Natural killer cell (primary cell): Measurements from ENCODE around the gene PTPN9. TPM values are rescaled to one million over a fixed set of nuclear protein-coding genes. Genes with fewer than 3 reads are reported as not detected.

Experiments
- ATAC-seq, 3 donors: fragments of 150-1000 bp in 2 of 3; fragments of 200-7000 bp in 1 of 3; cut with Tn5 transposase; 1 replicate in 1 of 3; 2 replicates in 2 of 3; pipeline ENCODE4 v1.10.0; 2021; ENCODE audit warnings: mild to moderate bottlenecking in 2 of 3, moderate library complexity in 2 of 3
- DNase-seq, 2 donors: peaks; one replicate each; pipeline versions ENCODE4 v3.0.0 to v3.0.0-alpha.2; 2013 to 2021; ENCODE audit warnings: mixed read lengths in 1 of 2
- H3K27ac ChIP-seq: one replicate; pipeline ENCODE4 v1.5.1; 2013; ENCODE audit warnings: mild to moderate bottlenecking, low read length
- H3K27me3 ChIP-seq: one replicate; pipeline ENCODE4 v1.6.1; 2013; ENCODE audit warnings: low read length; ENCODE audit not compliant: control insufficient read depth, insufficient read depth
- H3K36me3 ChIP-seq: one replicate; pipeline ENCODE4 v1.6.1; 2013; ENCODE audit warnings: low read length; ENCODE audit not compliant: control insufficient read depth, insufficient read depth
- H3K4me1 ChIP-seq: one replicate; pipeline ENCODE4 v1.6.1; 2013; ENCODE audit warnings: low read length; ENCODE audit not compliant: control insufficient read depth, insufficient read depth
- H3K4me3 ChIP-seq: one replicate; pipeline ENCODE4 v1.5.1; 2013; ENCODE audit warnings: low read length
- H3K9me3 ChIP-seq: one replicate; pipeline ENCODE4 v1.6.1; 2013; ENCODE audit warnings: low read length; ENCODE audit not compliant: control insufficient read depth, insufficient read depth
- H3K27ac Mint-ChIP-seq, 2 donors: one replicate each; pipeline ENCODE4 v1.8.0; 2022; ENCODE audit warnings: mild to moderate bottlenecking in 2 of 2, mixed read lengths in 2 of 2, moderate library complexity in 1 of 2
- H3K27me3 Mint-ChIP-seq, 2 donors: one replicate each; pipeline ENCODE4 v1.8.0; 2022; ENCODE audit warnings: low read depth in 2 of 2, mixed read lengths in 2 of 2
- H3K36me3 Mint-ChIP-seq: one replicate; pipeline ENCODE4 v1.8.0; 2022; ENCODE audit warnings: mixed read lengths
- H3K4me1 Mint-ChIP-seq, 2 donors: one replicate each; pipeline ENCODE4 v1.8.0; 2022; ENCODE audit warnings: mixed read lengths in 2 of 2
- H3K4me3 Mint-ChIP-seq: one replicate; pipeline ENCODE4 v1.8.0; 2022; ENCODE audit warnings: mild to moderate bottlenecking, moderate library complexity, mixed read lengths
- H3K9me3 Mint-ChIP-seq, 2 donors: one replicate each; pipeline ENCODE4 v1.8.0; 2022; ENCODE audit warnings: mixed read lengths in 2 of 2
- CTCF ChIP-seq: fragments of 200-600 bp; IDR thresholded peaks from one replicate; pipeline ENCODE4 v1.8.0; 2022; ENCODE audit warnings: antibody characterized with exemption
- WGBS: methylation state at CpG from one replicate; pipeline ENCODE4 v1.1.7; 2013; ENCODE audit warnings: missing lambda C conversion rate; ENCODE audit not compliant: insufficient coverage; 5-methylcytosine and 5-hydroxymethylcytosine counted together
- intact Hi-C: fragments of 100-400 bp; cut with micrococcal nuclease; formaldehyde crosslinking; loops from one replicate; pipeline ENCODE4 v1.14.2; 2022
- total RNA-seq, 4 donors: library from RNA; stranded (reverse); fragments of 120-200 nt in 1 of 4; gene quantifications; one replicate each; pipeline versions ENCODE4 v1.2.3 to v1.2.4, GENCODE V29; 2013 to 2022

PTPN9 gene
- total RNA-seq, 3 donors from 2014 or later (not counting 1 experiment from before 2014, with no cell fraction given) = 28.3 to 33.0 (median 28.9) TPM

DNA sequence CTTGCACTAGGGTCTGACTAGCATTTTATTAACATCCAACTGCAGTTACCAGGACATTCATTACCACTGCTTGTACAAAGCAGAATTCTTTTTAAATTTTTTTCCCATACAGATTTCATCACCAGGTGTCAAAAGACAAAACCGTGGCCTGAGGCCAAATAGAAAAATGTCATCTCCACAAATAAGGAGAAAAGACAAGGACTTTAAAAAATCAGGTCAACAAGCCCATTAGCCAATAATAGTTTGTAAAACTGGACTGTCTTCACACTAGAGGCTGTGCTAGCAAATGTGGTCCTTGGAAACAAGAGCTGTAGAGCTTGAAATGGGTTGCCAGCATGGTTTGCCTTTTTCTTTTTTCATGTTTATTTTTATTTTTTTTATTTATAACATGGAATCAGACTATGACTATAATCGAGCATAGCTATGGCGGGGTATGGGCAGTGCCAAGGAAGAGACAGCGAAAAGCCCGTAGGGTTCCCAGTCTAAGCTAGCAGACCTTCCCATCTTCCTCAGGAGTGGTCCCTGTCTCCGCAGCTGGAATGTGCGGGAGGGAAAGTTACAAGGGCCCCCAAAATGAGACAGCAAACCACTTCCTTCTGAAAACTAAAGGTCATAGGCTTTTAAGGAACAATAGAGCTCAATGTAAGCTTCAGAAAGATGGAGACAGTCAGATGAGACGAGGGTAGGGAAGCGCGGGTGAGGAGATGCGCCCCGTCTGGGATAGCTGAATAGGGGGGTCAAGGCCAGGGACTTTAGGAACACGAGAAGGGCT is 1.5 kb downstream of the PTPN9 start:
- Mint-ChIP-seq H3K27me3 (no peaks in the 10 kb centered on the region), H3K27ac (peak overlapping the region; percentile 75 to 92), H3K4me1 (peaks cover 38% of the 10 kb centered on the region in 2 donors), H3K4me3 (peak overlapping the region; percentile 89), H3K9me3 (no peaks in the 10 kb centered on the region), H3K36me3 (no peaks in the 10 kb centered on the region)
- ATAC-seq (no peak), DNase-seq (peak in 1 of 2 donors; percentile 26)
- 18% methylated on average over 11 of the region's 13 CpGs for WGBS
- H3K36me3 ChIP-seq = no peaks in the 10 kb centered on the region
- H3K4me3 ChIP-seq = peak overlapping the region; percentile 83
- H3K9me3 ChIP-seq = no peaks in the 10 kb centered on the region
- peaks cover 18% of the 10 kb centered on the region for H3K4me1 ChIP-seq
- no peak for TF ChIP-seq CTCF
- intact Hi-C loops = loop anchor here (10.0 kb wide), 1 partner anchor 47 kb away; the partner anchor contains the start of gene SNUPN
- H3K27ac ChIP-seq = peak overlapping the region; percentile 64
- H3K27me3 ChIP-seq = no peaks in the 10 kb centered on the region

DNA sequence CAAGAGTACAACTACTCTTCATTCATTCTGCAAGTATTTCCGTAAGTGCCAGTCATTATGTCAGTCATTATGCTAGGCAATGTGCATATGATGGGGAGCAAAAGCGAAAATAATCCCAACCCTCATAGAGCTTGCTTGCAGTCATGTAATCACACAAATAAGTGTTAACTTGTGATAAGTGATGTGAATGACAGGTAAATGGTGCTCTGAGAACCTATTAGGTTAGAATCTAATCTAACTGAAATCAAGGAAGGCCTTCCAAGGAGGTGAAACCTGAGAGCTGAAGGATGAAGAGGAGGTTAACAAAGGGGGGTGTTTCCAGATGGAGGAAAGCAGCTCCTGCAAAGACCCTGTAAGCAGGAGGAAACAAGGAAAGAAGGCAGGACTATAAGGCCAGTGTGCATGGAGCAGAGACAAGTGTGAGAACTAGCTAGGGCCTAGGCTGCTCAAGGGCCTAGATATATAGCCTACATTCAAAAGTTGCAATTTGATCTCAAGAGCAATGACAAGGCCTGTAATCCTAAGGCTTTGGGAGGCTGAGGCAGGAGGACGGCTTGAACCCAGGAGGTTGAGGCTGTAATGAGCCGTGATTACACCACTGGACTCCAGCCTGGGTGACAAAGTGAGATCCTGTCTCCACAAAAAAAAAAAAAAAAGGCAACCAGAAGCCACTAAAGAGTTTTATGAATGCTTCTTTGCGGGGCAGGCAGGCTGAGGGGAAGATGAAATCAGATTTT is 5.3 kb downstream of the PTPN9 start:
- H3K4me3 Mint-ChIP-seq = no peak overlapping the region
- H3K4me1 Mint-ChIP-seq = peaks cover 32 to 40% of the 10 kb centered on the region in 2 donors
- 99% methylated on average over 5 of the region's 5 CpGs for WGBS
- no peak for DNase-seq
- peaks cover 11% of the 10 kb centered on the region for H3K4me1 ChIP-seq
- no peaks in the 10 kb centered on the region for H3K27me3 ChIP-seq
- intact Hi-C loops = loop anchor here (10.0 kb wide), 1 partner anchor 51 kb away; the partner anchor contains the start of gene SNUPN
- no peaks in the 10 kb centered on the region for H3K9me3 Mint-ChIP-seq
- no peak overlapping the region for H3K27ac ChIP-seq
- H3K27ac Mint-ChIP-seq = peak overlapping the region; percentile 32 to 47
- no peaks in the 10 kb centered on the region for H3K36me3 Mint-ChIP-seq
- H3K36me3 ChIP-seq = no peaks in the 10 kb centered on the region
- H3K4me3 ChIP-seq = no peak overlapping the region
- no peak for ATAC-seq
- TF ChIP-seq CTCF = no peak
- H3K9me3 ChIP-seq = no peaks in the 10 kb centered on the region
- H3K27me3 Mint-ChIP-seq = no peaks in the 10 kb centered on the region

DNA sequence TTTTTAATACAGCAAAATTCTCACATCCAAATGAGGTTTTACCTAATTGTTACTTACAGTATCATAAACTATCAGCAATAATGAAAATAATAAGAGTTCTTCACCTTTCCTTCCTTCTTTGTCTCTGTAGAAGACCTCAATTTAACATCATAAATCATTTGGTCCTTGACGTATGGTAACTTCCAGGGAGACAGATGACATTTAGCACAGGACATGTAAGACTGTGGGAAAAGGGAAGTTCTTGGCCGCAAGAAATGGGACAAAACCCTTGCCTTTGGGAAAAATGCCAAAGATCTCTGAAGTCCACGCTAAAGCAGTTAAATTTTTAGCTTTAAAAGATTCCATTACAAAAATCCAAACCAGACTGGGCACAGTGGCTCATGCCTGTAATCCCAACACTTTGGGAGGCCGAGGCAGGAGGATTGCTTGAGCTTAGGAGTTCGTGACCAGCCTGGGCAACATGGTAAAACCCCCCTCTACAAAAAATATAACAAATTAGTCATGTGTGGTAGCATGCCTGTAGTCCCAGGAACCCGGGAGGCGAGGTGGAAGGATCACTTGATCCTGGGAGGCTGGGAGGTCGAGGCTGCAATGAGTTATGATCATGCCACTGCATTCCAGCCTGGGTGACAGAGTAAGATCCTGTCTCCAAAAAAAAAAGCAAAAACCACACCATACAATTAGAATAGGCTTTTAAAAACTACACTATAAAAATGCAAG is 8.8 kb downstream of the PTPN9 start:
- no peak overlapping the region for H3K27ac ChIP-seq
- H3K36me3 Mint-ChIP-seq = no peaks in the 10 kb centered on the region

More for the DNA sequence above, 8.8 kb downstream of the PTPN9 start:
- H3K4me1 ChIP-seq = no peaks in the 10 kb centered on the region
- H3K36me3 ChIP-seq = no peaks in the 10 kb centered on the region
- H3K27me3 ChIP-seq = no peaks in the 10 kb centered on the region
- no peak for TF ChIP-seq CTCF
- no peak overlapping the region for H3K27ac Mint-ChIP-seq
- intact Hi-C loops = loop anchor here (10.0 kb wide), 1 partner anchor 55 kb away; the partner anchor contains the start of gene SNUPN
- no peaks in the 10 kb centered on the region for H3K9me3 Mint-ChIP-seq
- no peak overlapping the region for H3K4me3 ChIP-seq
- no peaks in the 10 kb centered on the region for H3K9me3 ChIP-seq
- H3K4me3 Mint-ChIP-seq = no peak overlapping the region
- H3K4me1 Mint-ChIP-seq = peaks cover 18 to 34% of the 10 kb centered on the region in 2 donors
- H3K27me3 Mint-ChIP-seq = no peaks in the 10 kb centered on the region
- ATAC-seq (no peak), DNase-seq (no peak)
- WGBS = 93% methylated on average over 7 of the region's 8 CpGs
